NCI-H146 treated with DMSO at 0.1 percent for 48 hours (cell line): Measurements from ENCODE around the gene SFMBT2.

Experiments
- DNase-seq: peaks from one replicate; lab custom pipeline; 2025; ENCODE audit not compliant: unreplicated experiment; lab: John Stamatoyannopoulos, UW

Gene SFMBT2

DNA sequence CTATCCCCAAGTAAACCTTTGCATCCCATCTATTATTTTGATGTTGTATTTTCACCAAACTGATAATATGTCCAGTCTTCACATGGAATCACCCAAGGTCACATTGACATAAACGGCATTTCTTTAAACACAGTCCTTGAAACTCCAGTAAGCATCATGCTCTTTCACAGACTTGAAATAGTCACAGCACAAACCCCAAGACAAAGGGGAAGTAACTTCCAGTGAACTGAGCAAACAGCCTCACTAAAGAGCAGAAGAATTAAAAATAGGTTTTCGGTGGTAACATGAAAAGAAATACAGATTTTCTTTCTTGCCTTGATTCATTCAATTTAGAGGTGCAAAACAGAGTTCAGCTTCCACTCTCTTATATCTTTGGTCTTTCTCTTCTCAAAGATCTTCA, 253.7 kb downstream of the SFMBT2 start:
- DNase-seq: no peak

DNA sequence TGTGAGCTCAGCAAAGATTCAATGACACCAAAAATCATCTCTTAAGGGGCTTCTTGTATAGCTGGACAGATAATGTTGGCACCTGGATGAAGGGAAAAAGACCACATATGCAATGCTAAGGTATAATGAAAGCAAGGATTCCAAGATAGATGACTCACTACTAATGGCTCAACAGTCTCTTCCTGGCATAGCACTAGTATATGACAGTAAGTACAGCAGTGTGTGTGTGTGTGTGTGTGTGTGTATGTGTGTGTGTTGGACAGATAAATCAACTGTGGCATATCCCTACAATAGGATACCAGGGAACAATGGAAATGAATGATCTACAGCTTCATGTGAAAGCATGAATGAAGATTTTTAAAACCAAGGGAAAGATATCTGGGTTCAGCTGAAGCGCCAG, 257.1 kb downstream of the SFMBT2 start:
- DNase-seq: no peak

DNA sequence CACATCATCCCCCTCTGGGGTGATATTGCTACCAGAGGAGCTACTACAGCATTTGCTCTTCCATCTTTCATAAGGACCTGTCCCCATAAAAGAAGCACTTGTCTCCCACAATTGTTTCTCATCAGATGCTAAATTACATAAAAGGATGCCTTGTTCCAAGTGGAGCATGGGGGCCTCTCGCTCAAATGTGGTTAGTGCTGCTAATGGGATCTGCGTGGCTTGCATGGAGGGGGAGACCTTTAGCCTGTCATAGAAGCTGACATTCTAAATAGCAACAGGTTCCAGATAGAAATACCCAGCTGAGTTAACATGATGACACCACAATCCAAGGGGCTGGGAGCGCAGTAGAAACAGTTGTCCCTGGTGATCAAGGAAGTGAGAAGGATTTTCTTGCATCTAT, 257.9 kb downstream of the SFMBT2 start:
- no peak for DNase-seq

DNA sequence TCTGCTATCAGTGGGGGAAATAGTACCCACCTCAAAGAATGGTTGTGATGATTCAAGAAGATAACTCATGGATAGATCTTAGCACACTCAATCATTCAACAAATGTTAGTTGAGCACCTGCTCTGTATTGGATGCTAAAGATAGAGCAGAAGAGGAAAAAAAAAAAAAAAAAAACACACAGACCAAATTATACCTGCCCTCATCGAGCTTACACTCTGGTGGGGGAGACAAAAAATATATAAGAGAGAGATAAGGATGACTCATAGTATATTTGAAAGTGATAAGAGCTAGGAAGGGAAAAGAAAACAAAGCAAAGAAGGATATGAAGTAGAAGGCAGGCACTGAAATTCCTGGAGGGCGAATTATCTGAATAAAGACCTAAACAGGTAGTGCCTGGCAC, 258.5 kb downstream of the SFMBT2 start:
- no peak for DNase-seq

DNA sequence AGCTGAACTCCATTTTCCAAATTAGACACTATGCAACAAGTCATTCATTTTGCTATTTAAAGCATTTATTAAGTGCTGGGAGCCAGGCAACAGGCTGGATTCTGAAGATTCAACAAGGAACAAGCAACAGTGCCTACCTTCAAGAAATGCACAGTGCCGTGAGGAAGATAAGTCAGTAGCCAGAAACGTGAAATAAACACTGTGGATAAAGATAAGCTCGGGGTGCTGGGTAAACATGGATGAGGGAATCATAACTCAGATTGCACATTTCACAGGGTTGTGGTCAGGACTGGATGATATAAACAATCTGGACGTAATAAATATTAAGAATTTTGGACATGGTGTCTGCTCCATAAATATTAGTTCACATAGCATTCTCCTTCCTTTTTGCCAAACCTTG, 259.3 kb downstream of the SFMBT2 start:
- no peak for DNase-seq

DNA sequence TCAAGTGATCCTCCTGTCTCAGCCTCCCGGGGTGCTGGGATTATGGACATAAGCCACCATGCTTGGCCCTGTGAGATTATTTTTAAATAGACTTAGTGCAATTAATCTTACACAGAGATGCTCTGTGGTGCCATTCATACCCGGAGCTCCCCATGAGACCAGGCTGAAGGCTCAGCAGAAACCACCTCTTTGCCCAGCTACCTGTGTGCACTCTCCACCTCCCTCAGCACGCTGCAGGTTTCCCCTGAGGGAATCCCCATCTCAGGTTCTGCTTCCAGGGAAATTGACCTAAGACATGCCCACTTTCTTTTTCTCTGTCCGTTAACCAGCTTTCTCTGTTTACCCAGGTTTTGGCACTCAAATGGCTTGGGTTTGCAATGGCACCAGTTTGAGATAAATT, 260.5 kb downstream of the SFMBT2 start:
- DNase-seq: no peak

DNA sequence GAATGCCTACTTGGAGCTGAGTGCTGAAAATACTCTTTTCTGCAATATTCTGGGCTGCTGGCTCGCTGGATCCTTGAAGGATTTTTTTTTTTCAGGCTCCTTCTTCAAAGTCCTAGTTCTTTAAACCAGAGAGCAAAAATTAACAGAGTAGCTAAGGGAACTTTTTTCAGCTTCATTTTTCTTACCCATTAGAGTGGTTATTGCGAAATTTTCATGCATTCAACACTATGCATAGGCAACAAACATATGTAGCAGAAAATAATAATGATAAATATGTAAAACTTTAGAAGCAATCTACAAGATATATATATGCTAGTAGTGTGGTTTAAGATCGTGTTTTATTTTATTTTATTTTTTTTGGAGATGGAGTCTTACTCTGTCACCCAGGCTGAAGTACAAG, 264.6 kb downstream of the SFMBT2 start:
- no peak for DNase-seq

DNA sequence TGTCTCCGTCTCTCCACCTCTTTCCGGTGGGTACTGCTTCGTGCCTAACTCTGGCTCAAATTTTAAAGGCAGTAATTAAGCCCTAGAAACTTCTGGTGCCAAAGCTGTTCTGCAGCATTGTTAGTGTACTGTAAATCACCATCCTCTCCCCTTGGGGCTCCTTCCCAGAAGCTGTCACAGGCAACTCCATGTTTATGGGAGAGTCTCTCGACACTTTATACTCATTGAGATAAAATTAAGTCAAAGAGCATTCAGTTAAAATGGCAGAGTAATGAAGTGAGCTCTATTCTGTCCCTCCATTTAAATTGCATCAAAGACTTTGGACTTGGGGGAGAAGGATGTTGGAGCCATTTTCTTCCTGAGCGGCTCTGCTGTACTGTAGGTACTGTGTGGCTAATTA, 274.8 kb downstream of the SFMBT2 start:
- DNase-seq: no peak

DNA sequence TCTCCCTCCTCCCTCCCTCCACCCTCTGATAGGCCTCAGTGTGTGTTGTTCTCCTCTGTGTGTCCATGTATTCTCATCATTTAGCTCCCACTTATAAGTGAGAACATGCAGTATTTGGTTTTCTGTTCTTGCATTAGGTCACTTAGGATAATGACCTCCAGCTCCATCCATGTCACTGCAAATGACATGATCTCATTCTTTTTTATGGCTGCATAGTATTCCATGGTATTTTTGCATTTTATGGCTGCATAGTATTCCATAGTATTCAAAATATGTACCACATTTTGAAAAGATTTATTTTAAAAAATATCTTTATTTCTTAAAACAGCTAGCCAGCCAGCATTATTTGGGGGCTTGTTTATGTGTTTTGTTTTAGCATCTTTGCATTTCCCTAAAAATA, 275.6 kb downstream of the SFMBT2 start:
- no peak for DNase-seq

DNA sequence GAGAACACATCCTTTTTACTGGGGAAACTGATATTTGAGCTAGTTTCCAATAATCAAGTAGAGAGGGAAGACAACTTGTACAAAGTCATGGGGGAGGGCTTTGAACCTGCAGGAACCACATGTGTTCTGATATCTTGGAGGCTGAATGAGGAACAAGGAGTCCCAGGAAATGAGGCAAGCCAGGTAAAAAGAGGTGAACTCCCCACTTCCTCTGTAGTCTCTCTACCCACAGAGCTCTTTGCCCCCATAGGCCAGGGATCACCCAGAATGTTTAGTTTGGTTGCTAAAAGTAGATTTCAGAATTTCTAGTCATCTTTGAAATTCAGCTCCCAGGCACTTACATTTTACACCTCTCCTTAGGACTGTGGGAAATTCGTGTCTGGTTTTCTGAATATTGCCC, 276.4 kb downstream of the SFMBT2 start:
- no peak for DNase-seq

DNA sequence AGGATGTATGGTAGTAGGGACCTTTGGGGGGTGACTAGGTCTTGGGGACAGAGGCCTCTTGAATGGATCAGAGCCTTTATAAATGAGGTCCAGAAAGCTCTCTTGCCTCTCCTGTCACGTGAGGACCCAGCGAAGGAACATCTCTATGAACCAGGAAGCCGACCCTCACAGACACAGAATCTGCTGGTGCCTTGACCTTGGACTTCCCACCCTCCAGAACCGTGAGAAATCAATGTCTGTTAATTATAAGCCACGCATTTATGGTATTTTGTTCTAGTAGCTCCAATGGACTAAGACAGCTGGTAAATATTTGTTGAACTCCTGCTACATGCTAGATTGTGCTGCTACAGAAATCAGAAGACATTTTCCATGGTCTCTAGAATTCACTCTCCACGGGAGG, 276.9 kb downstream of the SFMBT2 start:
- no peak for DNase-seq

DNA sequence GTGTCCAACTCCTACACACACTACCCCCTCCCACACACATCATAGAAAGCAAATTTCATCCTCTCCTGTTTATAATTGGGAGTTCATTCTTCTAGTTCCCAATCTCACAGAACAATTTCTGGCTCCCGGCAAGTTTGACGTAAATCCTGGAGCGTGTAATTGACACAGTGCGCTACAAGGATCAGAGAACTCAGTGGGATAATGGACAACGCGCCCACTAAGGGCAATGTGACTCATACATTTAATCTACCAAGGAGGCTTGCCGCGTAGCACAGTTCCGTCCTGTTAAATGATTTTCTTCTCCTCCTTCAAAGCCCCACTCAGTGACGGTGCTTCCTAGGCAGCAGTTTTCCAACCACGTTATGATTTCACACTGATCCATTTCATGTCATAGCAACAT, 277.6 kb downstream of the SFMBT2 start:
- DNase-seq: no peak

DNA sequence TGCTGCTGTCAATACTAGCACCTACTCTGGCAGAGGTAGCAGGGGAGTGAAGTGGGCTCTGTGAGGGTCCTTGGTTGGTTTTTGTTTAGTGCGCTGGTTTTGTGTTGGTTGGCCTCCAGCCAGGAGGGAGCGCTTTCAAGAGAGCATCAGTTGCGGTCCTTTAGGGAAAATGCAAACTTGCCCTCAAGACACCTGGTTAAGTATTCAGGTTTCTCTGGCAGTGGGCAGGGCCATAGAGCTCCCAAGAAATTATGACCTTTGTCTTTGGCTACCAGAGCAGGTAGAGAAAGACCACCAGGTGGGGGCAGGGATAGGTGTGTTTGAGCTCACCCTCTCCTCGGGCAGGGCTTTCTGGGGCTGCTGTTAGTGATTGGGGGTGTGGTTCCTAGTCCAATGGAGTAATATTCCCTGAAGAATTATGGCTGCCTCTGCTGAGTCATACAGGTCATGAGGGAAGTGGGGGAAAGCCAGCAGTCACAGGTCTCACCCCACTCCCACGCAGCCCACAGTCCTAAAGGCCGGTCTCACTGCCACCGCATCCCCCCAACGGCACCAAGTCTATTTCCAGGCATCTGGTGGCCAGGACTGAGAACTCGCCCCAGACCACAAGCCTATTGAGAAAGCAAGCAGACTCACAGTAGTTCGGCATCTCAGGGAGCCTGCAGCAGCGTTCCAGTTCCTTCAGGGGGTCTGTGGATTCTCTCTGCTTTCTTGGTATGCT, 280.5 kb downstream of the SFMBT2 start:
- no peak for DNase-seq

DNA sequence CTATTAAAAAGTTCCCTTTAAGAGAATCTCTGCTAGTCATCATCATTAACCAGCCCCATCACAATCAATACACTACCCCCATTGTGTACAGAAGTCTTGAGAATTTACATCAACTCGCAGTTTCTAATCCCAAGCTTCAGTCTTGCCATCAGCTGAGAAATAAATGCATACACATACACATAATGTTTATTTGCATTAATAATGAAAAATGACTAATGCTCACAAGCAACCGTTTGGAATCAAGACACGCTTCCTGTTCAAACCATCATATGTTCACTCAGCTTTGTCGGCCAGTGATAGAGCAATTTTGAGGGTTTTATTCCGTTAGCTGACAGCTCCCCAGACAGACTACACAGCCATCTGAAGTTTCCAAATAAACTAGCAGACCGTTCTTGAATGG, 287.1 kb downstream of the SFMBT2 start:
- DNase-seq: no peak

DNA sequence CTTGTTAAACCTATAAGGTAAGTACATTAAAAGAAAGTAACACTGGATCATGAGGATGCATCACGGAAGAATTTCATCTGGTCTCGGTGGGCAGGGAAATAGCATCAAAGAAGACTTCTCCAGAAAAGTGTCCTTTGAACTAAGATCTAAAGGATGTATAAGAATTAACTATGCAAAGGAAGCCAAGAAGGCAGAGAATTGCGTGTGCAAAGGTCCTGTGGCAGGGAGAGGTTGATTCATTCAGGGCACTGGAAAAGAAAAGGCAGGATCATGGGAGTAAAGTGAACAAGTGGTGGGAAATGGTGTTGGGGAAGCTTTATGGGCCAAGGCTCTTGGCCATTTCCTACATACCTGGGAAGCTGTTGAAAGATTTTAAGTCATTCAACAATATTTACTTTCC, 288.3 kb downstream of the SFMBT2 start:
- no peak for DNase-seq

DNA sequence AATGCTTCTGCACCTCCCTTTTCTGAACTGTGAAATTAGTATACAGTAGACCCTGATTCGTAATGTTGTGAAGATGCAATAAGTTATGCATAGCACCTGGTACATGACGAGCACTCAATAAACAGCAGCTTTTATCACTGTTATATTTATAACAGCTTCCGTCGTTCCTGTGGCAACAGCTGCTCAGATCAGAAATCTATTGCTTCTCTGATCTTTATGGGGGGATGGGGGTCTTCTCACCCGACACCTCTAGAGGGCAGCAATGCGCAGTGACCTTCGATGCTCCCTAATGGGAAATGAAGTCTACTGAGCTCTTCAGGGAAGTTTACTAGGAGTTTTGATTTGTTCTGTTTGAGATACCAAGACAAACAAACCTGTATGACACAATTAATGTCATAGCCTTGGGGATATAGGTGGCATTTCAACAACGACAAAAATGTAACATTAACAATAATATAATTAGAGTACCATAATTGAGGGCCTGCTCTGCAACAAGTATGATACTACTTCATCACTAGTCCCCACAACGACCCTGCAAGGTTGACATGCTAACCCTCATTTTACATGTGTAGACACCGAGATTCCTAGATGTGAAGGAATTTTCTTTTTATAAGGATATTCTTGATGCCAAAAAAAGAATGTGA, 289.6 kb downstream of the SFMBT2 start:
- no peak for DNase-seq

DNA sequence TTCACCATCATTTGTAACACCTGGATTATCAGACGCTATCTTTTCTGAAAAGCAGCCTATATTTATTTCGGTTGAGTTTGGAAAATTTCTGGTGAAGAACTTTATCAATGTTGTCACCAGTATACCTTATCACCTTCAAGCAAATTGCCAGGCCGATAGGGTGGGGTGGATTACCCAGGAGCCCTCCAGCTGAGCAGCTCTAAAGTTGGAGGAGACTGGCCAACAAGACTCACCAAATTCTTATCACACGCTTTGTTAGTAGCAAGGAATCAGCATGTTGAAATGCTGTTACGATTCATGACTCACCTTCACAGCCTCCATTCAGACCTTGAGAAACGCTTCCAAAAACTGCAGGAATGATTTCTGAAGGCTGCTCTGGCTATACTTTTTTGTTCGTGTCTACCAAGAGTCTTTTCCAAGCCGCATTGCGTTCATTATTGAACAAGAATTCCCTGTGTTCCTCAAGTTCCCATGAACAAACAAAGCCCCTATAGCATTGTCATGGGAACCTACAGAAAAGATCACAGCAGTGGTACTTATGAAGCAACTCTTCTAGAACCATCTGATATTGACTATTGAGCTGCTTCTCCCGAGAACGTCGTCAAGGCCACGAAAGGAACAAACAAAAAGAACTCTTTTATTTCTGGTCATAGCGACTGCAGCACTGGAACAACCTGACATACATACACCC, 291.4 kb downstream of the SFMBT2 start:
- DNase-seq: no peak

DNA sequence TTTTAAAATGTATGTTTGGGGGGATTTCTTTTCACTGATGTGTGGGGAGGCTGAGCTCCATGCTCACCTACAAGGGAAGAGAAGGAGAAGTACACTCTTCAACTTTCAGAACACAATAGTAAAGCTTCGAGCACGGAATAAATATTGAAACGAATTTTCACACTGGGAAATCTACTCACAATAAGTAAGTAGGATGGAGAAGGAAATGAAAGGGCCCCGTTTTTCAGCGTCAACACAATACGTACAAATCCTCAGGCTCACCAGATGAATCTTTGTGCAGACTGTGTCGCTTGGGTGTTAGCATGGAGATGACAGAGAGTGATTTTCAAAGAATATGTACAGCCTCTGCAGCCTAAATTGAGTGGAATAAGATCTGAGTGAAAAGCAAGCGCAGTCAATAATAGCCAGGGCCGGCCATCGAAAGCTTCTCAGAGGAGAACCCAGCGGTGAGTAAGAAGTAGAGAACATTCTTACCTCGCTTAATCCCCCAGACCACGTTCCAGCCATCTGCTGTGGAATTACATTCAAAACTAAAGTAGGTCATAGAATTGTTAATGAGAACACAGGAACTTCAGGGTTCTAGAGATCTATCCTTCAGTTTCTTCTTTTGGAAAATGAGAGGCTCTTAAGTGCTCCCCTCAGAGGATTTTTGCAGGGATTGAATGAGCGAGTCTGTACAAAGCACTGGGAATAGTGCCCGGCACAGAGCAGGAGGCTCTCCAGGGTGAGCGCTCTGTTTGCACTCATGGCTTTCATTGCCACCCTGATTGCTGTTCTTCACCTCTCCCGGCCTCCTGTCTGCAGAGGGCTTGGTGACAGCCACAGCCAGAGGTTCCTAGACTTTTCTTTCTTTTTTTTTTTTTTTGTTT, 292.8 kb downstream of the SFMBT2 start:
- no peak for DNase-seq

DNA sequence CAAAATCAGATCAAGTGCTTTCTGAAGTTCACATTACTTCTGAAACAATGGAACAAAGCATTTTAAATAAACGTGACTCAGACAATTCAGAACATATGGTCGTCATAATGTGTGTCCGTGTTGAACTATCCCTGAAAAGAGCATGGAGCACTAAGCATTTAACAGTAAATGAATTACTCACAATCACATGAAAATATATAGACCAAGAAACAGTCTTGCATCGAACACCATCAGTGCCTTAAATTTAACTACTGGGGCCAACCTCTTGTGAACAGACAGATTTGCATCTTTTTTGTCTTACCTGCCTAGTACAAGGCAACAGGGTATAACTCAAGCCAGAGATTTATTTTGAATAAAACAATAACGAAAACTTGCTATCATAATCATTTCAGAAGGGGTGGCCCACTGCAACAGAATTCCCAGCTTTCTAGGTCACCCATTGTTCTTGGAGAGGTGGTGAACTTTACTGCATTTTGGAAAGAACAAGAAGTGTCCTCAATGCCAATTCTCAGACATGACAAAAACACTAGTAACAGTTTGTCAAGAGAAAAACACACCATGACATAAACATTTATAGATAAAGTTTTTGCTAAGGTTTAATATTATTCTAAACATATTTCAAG, 293.5 kb downstream of the SFMBT2 start:
- no peak for DNase-seq

DNA sequence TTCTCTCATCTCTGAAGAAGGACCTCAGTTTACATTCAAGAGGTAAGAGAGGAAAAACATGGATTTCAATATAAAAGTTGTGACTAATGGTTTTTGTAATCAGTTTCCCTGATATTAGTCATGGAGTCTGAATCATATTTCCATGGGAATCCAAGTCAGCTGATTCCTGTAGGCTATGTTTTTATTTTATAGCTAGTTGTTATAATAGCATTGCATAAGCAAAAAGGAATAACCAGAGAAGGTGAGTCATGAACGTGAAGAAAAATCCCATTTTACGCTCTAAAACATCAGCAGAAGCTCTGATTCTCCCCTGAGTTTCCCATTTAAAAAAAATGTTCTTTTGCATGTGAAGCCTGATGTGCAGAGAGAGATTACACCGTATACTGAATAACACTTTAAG, 299.3 kb downstream of the SFMBT2 start:
- DNase-seq: no peak

DNA sequence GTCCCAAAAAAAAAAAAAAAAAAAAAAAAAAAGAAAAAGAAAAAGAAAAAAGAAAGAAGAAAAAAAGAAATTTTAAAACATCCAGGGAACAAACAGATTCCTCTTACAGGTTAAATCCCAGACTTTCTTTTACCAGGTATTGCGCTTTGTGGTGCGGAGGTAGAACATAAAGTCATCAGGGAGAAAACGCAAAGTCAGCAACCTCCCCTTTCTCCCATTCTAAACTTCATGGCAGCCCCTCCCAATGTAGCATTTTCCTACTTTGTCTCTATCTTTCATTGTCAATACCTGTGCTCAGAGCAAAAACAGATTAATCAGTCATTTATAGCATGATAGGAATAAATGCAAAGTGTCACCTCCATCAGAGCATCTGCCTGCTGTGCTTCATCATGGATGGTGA, 299.7 kb downstream of the SFMBT2 start:
- no peak for DNase-seq
